ENCODE measurements around the gene DGKI. TPM values are rescaled to one million over a fixed set of nuclear protein-coding genes. Genes with fewer than 3 reads are reported as not detected.

The DGKI gene
- total RNA-seq, 1 experiment from 2014 or later: 0.41 TPM

- no peak for DNase-seq
- BruUV-seq (replicated peaks): no TSS peak
- TF ChIP-seq EZH2 (IDR thresholded peaks at IDR 0.05; ENCODE audit: low read depth): no peak
- TF ChIP-seq, protein P1, sequence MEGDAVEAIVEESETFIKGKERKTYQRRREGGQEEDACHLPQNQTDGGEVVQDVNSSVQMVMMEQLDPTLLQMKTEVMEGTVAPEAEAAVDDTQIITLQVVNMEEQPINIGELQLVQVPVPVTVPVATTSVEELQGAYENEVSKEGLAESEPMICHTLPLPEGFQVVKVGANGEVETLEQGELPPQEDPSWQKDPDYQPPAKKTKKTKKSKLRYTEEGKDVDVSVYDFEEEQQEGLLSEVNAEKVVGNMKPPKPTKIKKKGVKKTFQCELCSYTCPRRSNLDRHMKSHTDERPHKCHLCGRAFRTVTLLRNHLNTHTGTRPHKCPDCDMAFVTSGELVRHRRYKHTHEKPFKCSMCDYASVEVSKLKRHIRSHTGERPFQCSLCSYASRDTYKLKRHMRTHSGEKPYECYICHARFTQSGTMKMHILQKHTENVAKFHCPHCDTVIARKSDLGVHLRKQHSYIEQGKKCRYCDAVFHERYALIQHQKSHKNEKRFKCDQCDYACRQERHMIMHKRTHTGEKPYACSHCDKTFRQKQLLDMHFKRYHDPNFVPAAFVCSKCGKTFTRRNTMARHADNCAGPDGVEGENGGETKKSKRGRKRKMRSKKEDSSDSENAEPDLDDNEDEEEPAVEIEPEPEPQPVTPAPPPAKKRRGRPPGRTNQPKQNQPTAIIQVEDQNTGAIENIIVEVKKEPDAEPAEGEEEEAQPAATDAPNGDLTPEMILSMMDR (conservative IDR thresholded peaks at IDR 0.05): no peak
Measured at GRCh38 chr7:137434946-137435345, 411.8 kb downstream of the DGKI start.

DNA sequence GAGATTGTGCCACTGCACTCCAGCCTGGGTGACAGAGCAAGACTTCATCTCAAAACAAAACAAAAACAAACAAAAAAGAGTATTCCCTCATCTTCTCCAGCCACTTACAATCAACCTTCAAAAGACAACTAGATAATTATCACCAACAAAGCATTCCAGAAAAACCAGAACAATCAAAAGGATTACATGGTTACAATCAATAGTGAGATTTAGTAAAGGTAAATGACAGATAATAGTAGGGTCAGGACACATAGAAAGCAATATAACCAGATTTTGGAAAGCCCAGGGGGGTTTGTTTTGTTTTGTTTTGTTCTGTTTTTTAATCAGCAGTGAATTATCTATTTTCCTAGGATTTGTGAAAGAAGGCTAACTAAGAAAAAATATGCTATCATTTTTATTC, 412.2 kb downstream of the DGKI start:
- TF ChIP-seq, protein P1 (conservative IDR thresholded peaks at IDR 0.05): no peak
- no peak for TF ChIP-seq EZH2 (IDR thresholded peaks at IDR 0.05; ENCODE audit: low read depth)
- H3K9me2 ChIP-seq (ENCODE audit: insufficient read depth): no peaks in the 10 kb centered on the region
- H4K20me1 ChIP-seq (ENCODE audit: insufficient read depth): no peaks in the 10 kb centered on the region
- H3K79me2 ChIP-seq (ENCODE audit: low read depth): no peaks in the 10 kb centered on the region
- intact Hi-C loops (cut with micrococcal nuclease; ENCODE audit: unreplicated experiment): no loop called here
- no peaks in the 10 kb centered on the region for H3K27me3 ChIP-seq (ENCODE audit: insufficient read depth, low read depth)
- H3K4me3 ChIP-seq: no peak overlapping the region
- ChIA-PET POLR2A (ENCODE audit: unreplicated experiment) (no interaction called here), CTCF (no interaction called here)
- H3K4me1 ChIP-seq (replicated peaks; ENCODE audit: insufficient read depth): no peaks in the 10 kb centered on the region
- H3K36me3 ChIP-seq (ENCODE audit: low read depth): no peaks in the 10 kb centered on the region
- H3K9me3 ChIP-seq (ENCODE audit: insufficient read depth, low read depth): no peaks in the 10 kb centered on the region
- no TSS peak for BruUV-seq (replicated peaks)
- no peak overlapping the region for H3K27ac ChIP-seq
- H3K4me2 ChIP-seq: no peak overlapping the region
- DNase-seq: no peak
- no peak overlapping the region for H2AFZ ChIP-seq
- H3F3A ChIP-seq (ENCODE audit: insufficient read depth, low read depth): no peaks in the 10 kb centered on the region

More at GRCh38 chr7:137434946-137435345, 411.8 kb downstream of the DGKI start:
- Histone ChIP-seq H3K36me3 (ENCODE audit: low read depth) (no peaks in the 10 kb centered on the region), H3K9me2 (ENCODE audit: insufficient read depth) (no peaks in the 10 kb centered on the region), H2AFZ (no peak overlapping the region), H3K27me3 (ENCODE audit: insufficient read depth, low read depth) (no peaks in the 10 kb centered on the region), H3K4me2 (no peak overlapping the region), H3K4me1 (replicated peaks; ENCODE audit: insufficient read depth) (no peaks in the 10 kb centered on the region), H3K79me2 (ENCODE audit: low read depth) (no peaks in the 10 kb centered on the region), H3F3A (ENCODE audit: insufficient read depth, low read depth) (no peaks in the 10 kb centered on the region), H3K4me3 (no peak overlapping the region), H3K9me3 (ENCODE audit: insufficient read depth, low read depth) (no peaks in the 10 kb centered on the region), H4K20me1 (ENCODE audit: insufficient read depth) (no peaks in the 10 kb centered on the region), H3K27ac (no peak overlapping the region)
- ChIA-PET CTCF (no interaction called here), POLR2A (ENCODE audit: unreplicated experiment) (no interaction called here)
- intact Hi-C loops (cut with micrococcal nuclease; ENCODE audit: unreplicated experiment): no loop called here

GRCh38 chr7:137423321-137423720, 423.5 kb downstream of the DGKI start:
- no peak for TF ChIP-seq EZH2 (IDR thresholded peaks at IDR 0.05; ENCODE audit: low read depth)
- TF ChIP-seq, protein P1 (conservative IDR thresholded peaks at IDR 0.05): no peak
- Histone ChIP-seq H3K4me2 (no peak overlapping the region), H3F3A (ENCODE audit: insufficient read depth, low read depth) (no peaks in the 10 kb centered on the region), H3K4me3 (no peak overlapping the region), H3K9me2 (ENCODE audit: insufficient read depth) (no peaks in the 10 kb centered on the region), H3K36me3 (ENCODE audit: low read depth) (no peaks in the 10 kb centered on the region), H3K27me3 (ENCODE audit: insufficient read depth, low read depth) (no peaks in the 10 kb centered on the region), H3K4me1 (replicated peaks; ENCODE audit: insufficient read depth) (no peaks in the 10 kb centered on the region), H3K9me3 (ENCODE audit: insufficient read depth, low read depth) (no peaks in the 10 kb centered on the region), H4K20me1 (ENCODE audit: insufficient read depth) (no peaks in the 10 kb centered on the region), H2AFZ (no peak overlapping the region), H3K79me2 (ENCODE audit: low read depth) (no peaks in the 10 kb centered on the region), H3K27ac (no peak overlapping the region)
- no TSS peak for BruUV-seq (replicated peaks)
- ChIA-PET POLR2A (ENCODE audit: unreplicated experiment) (no interaction called here), CTCF (no interaction called here)
- intact Hi-C loops (cut with micrococcal nuclease; ENCODE audit: unreplicated experiment): no loop called here
- DNase-seq: no peak
